C1 segment of cervical spinal cord (tissue), 14 donors: ENCODE measurements around the gene TERT.
"Not testable (repeated sequence)": the region's sequence is repeated elsewhere in the genome, so short reads cannot be mapped to it uniquely, and the experiment has no call there.

Experiments used
- DNase-seq, 14 donors: peaks; one replicate each; lab custom pipeline; 2025; lab: John Stamatoyannopoulos, UW

Gene TERT

GRCh38 chr5:1240496-1241260 is 54.2 kb downstream of the TERT start:
- DNase-seq, result no peak

- DNase-seq, result no peak
Measured at GRCh38 chr5:1239505-1240251, 55.2 kb downstream of the TERT start.

- no peak for DNase-seq
Measured at GRCh38 chr5:1235838-1236237, 59.0 kb downstream of the TERT start.

GRCh38 chr5:1235379-1235778 is 59.5 kb downstream of the TERT start:
- no peak for DNase-seq

GRCh38 chr5:1232780-1233179 is 62.1 kb downstream of the TERT start:
- no peak for DNase-seq

- no peak for DNase-seq
Measured at GRCh38 chr5:1231354-1231905, 63.4 kb downstream of the TERT start.

- DNase-seq, result no peak
Measured at GRCh38 chr5:1230551-1230950, 64.3 kb downstream of the TERT start.

GRCh38 chr5:1229822-1230221 is 65.0 kb downstream of the TERT start:
- DNase-seq, result no peak

- DNase-seq, result not testable (repeated sequence)
Measured at GRCh38 chr5:1229023-1229422, 65.8 kb downstream of the TERT start.

GRCh38 chr5:1228120-1228519 is 66.7 kb downstream of the TERT start:
- DNase-seq, result no peak

GRCh38 chr5:1227667-1228066 is 67.2 kb downstream of the TERT start:
- DNase-seq, result no peak

GRCh38 chr5:1226839-1227581 is 67.9 kb downstream of the TERT start:
- DNase-seq, result no peak

GRCh38 chr5:1226231-1226630 is 68.6 kb downstream of the TERT start:
- no peak for DNase-seq

GRCh38 chr5:1225081-1225480 is 69.8 kb downstream of the TERT start, which contains the start of gene SLC6A18:
Gene SLC6A18, plus strand, starts transcription at chr5:1225381. Its CDS starts 97 bp downstream, at chr5:1225478.
- DNase-seq, result no peak

- no peak for DNase-seq
Measured at GRCh38 chr5:1224631-1225030, 70.2 kb downstream of the TERT start.

GRCh38 chr5:1223278-1223670 is 71.6 kb downstream of the TERT start:
- DNase-seq, result no peak

- DNase-seq, result no peak
Measured at GRCh38 chr5:1222621-1223277, 72.1 kb downstream of the TERT start.

- DNase-seq, result no peak
Measured at GRCh38 chr5:1222147-1222546, 72.7 kb downstream of the TERT start.

GRCh38 chr5:1221721-1222120 is 73.1 kb downstream of the TERT start:
- no peak for DNase-seq

- DNase-seq, result no peak
Measured at GRCh38 chr5:1220831-1221230, 74.0 kb downstream of the TERT start.

GRCh38 chr5:1220351-1220750 is 74.5 kb downstream of the TERT start:
- no peak for DNase-seq

GRCh38 chr5:1219768-1220100 is 75.1 kb downstream of the TERT start:
- no peak for DNase-seq
